Activated CD8-positive, alpha-beta T cell treated with anti-CD3 and anti-CD28 coated beads for 36 hours (primary cell): ENCODE data around the gene KRT35. TPM values are rescaled to one million over a fixed set of nuclear protein-coding genes. Genes with fewer than 3 reads are reported as not detected.

Experiments
- ATAC-seq: fragments of 200-7000 bp; cut with Tn5 transposase; one replicate; pipeline ENCODE4 v1.10.0; 2021; ENCODE audit warnings: mild to moderate bottlenecking, moderate library complexity
- CTCF ChIA-PET: fragments of 350-600 bp; sonication (Branson Sonifier 250); formaldehyde crosslinking; loops from one replicate; lab custom pipeline; 2021; ENCODE audit warnings: antibody characterized with exemption; lab: Charles Lee
- POLR2A ChIA-PET: fragments of 350-600 bp; sonication (Branson Sonifier 250); formaldehyde crosslinking; loops from one replicate; lab custom pipeline; 2021; ENCODE audit warnings: antibody characterized with exemption; lab: Charles Lee
- DNase-seq: peaks from one replicate; pipeline ENCODE4 v3.0.0-alpha.2; 2020
- H3K27ac Mint-ChIP-seq: one replicate; pipeline ENCODE4 v1.8.0; 2021; ENCODE audit warnings: mild to moderate bottlenecking, mixed read lengths
- H3K27me3 Mint-ChIP-seq: one replicate; pipeline ENCODE4 v1.8.0; 2021; ENCODE audit warnings: mixed read lengths
- H3K36me3 Mint-ChIP-seq: one replicate; pipeline ENCODE4 v1.8.0; 2021; ENCODE audit warnings: low read depth, mixed read lengths
- H3K4me1 Mint-ChIP-seq: one replicate; pipeline ENCODE4 v1.8.0; 2021; ENCODE audit warnings: low read depth, mixed read lengths
- H3K4me3 Mint-ChIP-seq: one replicate; pipeline ENCODE4 v1.8.0; 2021; ENCODE audit warnings: mild to moderate bottlenecking, moderate library complexity, mixed read lengths
- H3K9me3 Mint-ChIP-seq: one replicate; pipeline ENCODE4 v1.8.0; 2021; ENCODE audit warnings: mixed read lengths
- intact Hi-C: fragments of 100-400 bp; cut with micrococcal nuclease; formaldehyde crosslinking; loops from one replicate; pipeline ENCODE4 v1.10.0; 2022
- total RNA-seq, 2 experiments: library from RNA; stranded (reverse); gene quantifications; one replicate each; pipeline ENCODE4 v1.2.3, GENCODE V29; 2021
- TF ChIP-seq, protein P1 (sequence below): fragments of 200-600 bp; IDR thresholded peaks from one replicate; pipeline ENCODE4 v1.8.0; 2022; ENCODE audit warnings: antibody characterized with exemption, mild to moderate bottlenecking

Gene KRT35
- total RNA-seq, 2 experiments from 2014 or later: not detected

GRCh38 chr17:41439375-41439774, 41.6 kb downstream of the KRT35 start:
- intact Hi-C loops: no loop called here
- DNase-seq: no peak
- TF ChIP-seq, protein P1, sequence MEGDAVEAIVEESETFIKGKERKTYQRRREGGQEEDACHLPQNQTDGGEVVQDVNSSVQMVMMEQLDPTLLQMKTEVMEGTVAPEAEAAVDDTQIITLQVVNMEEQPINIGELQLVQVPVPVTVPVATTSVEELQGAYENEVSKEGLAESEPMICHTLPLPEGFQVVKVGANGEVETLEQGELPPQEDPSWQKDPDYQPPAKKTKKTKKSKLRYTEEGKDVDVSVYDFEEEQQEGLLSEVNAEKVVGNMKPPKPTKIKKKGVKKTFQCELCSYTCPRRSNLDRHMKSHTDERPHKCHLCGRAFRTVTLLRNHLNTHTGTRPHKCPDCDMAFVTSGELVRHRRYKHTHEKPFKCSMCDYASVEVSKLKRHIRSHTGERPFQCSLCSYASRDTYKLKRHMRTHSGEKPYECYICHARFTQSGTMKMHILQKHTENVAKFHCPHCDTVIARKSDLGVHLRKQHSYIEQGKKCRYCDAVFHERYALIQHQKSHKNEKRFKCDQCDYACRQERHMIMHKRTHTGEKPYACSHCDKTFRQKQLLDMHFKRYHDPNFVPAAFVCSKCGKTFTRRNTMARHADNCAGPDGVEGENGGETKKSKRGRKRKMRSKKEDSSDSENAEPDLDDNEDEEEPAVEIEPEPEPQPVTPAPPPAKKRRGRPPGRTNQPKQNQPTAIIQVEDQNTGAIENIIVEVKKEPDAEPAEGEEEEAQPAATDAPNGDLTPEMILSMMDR: no peak
- ChIA-PET CTCF (no interaction called here), POLR2A (no interaction called here)
- Mint-ChIP-seq H3K36me3 (no peaks in the 10 kb centered on the region), H3K27me3 (peaks cover 2% of the 10 kb centered on the region), H3K4me3 (no peak overlapping the region), H3K4me1 (no peaks in the 10 kb centered on the region), H3K27ac (no peak overlapping the region), H3K9me3 (no peaks in the 10 kb centered on the region)
- no peak for ATAC-seq

DNA sequence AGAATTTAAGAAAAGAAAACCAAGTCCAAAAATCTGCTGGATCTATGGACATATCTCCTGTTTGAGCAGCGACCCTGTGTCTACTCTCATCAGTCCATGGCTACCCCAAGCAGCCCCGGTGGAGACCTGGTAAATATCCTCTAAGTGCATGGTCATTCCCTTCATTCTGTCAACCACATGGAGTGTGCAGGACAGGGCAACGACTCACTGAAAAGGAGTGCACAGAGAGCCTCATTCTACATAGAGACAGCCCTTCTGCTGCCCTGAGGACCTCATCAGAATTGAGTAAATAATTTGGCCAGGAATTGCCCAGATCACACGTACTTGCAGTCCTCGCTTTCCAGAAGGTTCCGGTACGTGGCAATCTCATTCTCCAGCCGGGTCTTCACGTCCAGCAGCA, 43.2 kb downstream of the KRT35 start:
- no peaks in the 10 kb centered on the region for H3K36me3 Mint-ChIP-seq
- POLR2A ChIA-PET: no interaction called here
- intact Hi-C loops: no loop called here

GRCh38 chr17:41437254-41437653, 43.7 kb downstream of the KRT35 start:
- ATAC-seq (no peak), DNase-seq (no peak)
- no peaks in the 10 kb centered on the region for H3K27me3 Mint-ChIP-seq
- no peak overlapping the region for H3K27ac Mint-ChIP-seq
- ChIA-PET CTCF (no interaction called here), POLR2A (no interaction called here)
- intact Hi-C loops: no loop called here
- TF ChIP-seq, protein P1: no peak
- H3K4me3 Mint-ChIP-seq: no peak overlapping the region
- H3K4me1 Mint-ChIP-seq: no peaks in the 10 kb centered on the region
- no peaks in the 10 kb centered on the region for H3K36me3 Mint-ChIP-seq
- no peaks in the 10 kb centered on the region for H3K9me3 Mint-ChIP-seq

More for the DNA sequence above, 43.2 kb downstream of the KRT35 start:
- H3K27ac Mint-ChIP-seq: no peak overlapping the region
- TF ChIP-seq, protein P1: no peak
- no peak for ATAC-seq
- no peak for DNase-seq
- CTCF ChIA-PET: no interaction called here
- no peaks in the 10 kb centered on the region for H3K27me3 Mint-ChIP-seq
- H3K9me3 Mint-ChIP-seq: no peaks in the 10 kb centered on the region
- H3K4me1 Mint-ChIP-seq: no peaks in the 10 kb centered on the region
- no peak overlapping the region for H3K4me3 Mint-ChIP-seq

GRCh38 chr17:41434415-41434814, 46.5 kb downstream of the KRT35 start:
- Mint-ChIP-seq H3K27ac (no peak overlapping the region), H3K4me1 (no peaks in the 10 kb centered on the region), H3K36me3 (no peaks in the 10 kb centered on the region), H3K9me3 (no peaks in the 10 kb centered on the region), H3K4me3 (no peak overlapping the region), H3K27me3 (peaks cover 3% of the 10 kb centered on the region)
- TF ChIP-seq, protein P1: no peak
- ChIA-PET POLR2A (no interaction called here), CTCF (interaction anchor here (0.9 to 2.2 kb wide), 2 partner anchors 13 to 229 kb away, joined by 3 to 6 read pairs; no protein-coding TSS in a partner anchor)
- DNase-seq (no peak), ATAC-seq (no peak)
- intact Hi-C loops: no loop called here

- Mint-ChIP-seq H3K4me1 (no peaks in the 10 kb centered on the region), H3K4me3 (no peak overlapping the region), H3K27ac (no peak overlapping the region), H3K36me3 (no peaks in the 10 kb centered on the region), H3K9me3 (no peaks in the 10 kb centered on the region), H3K27me3 (peaks cover 3% of the 10 kb centered on the region)
- CTCF ChIA-PET: interaction anchor here (0.9 to 2.2 kb wide), 2 partner anchors 14 to 229 kb away, joined by 3 to 6 read pairs; no protein-coding TSS in a partner anchor
- DNase-seq (no peak), ATAC-seq (no peak)
- POLR2A ChIA-PET: interaction anchor here (1.1 kb wide), 1 partner anchor 26 kb away, joined by 3 read pairs; no protein-coding TSS in a partner anchor
- TF ChIP-seq, protein P1: no peak
- intact Hi-C loops: no loop called here
Measured at GRCh38 chr17:41434005-41434404, 46.9 kb downstream of the KRT35 start.
